NCI-H2107 (cell line): ENCODE results near the gene FAM193B.

Source experiments
- DNase-seq: peaks from one replicate; lab custom pipeline; 2025; lab: John Stamatoyannopoulos, UW

FAM193B gene

GRCh38 chr5:177554474-177555111, at the start of gene FAM193B:
Gene FAM193B (minus strand): TSS chr5:177554563. CDS start chr5:177554458, 105 bp downstream.
- peak; percentile 75 for DNase-seq

- DNase-seq = no peak
Measured at GRCh38 chr5:177604116-177604521, 49.8 kb upstream of the FAM193B start.

- no peak for DNase-seq
Measured at GRCh38 chr5:177603631-177604030, 49.3 kb upstream of the FAM193B start.

- no peak for DNase-seq
Measured at GRCh38 chr5:177602458-177602830, 48.1 kb upstream of the FAM193B start.

GRCh38 chr5:177601577-177602457, 47.5 kb upstream of the FAM193B start:
- DNase-seq = no peak

- DNase-seq = no peak
Measured at GRCh38 chr5:177601126-177601525, 46.8 kb upstream of the FAM193B start.

GRCh38 chr5:177600508-177601018, 46.2 kb upstream of the FAM193B start:
- DNase-seq = no peak

GRCh38 chr5:177599731-177600507, 45.6 kb upstream of the FAM193B start, which contains the start of gene B4GALT7:
Gene B4GALT7 (plus strand): TSS chr5:177600132. CDS start chr5:177600211, 79 bp downstream.
- DNase-seq = peak; percentile 50

GRCh38 chr5:177598477-177598876, 44.1 kb upstream of the FAM193B start:
- DNase-seq = no peak

GRCh38 chr5:177596775-177597238, 42.4 kb upstream of the FAM193B start:
- no peak for DNase-seq

GRCh38 chr5:177595991-177596774, 41.8 kb upstream of the FAM193B start:
- no peak for DNase-seq

GRCh38 chr5:177595026-177595585, 40.7 kb upstream of the FAM193B start:
- DNase-seq = no peak

- no peak for DNase-seq
Measured at GRCh38 chr5:177594071-177594470, 39.7 kb upstream of the FAM193B start.

GRCh38 chr5:177593511-177593910, 39.1 kb upstream of the FAM193B start:
- no peak for DNase-seq

- no peak for DNase-seq
Measured at GRCh38 chr5:177592905-177593304, 38.5 kb upstream of the FAM193B start.

GRCh38 chr5:177592010-177592834, 37.9 kb upstream of the FAM193B start, which contains the start of gene TMED9:
Gene TMED9 (plus strand): TSS chr5:177592203. CDS start chr5:177592215, 12 bp downstream.
- DNase-seq = peak; percentile 47

GRCh38 chr5:177591690-177592009, 37.3 kb upstream of the FAM193B start:
- DNase-seq = no peak

- DNase-seq = no peak
Measured at GRCh38 chr5:177590406-177590805, 36.0 kb upstream of the FAM193B start.

- DNase-seq = no peak
Measured at GRCh38 chr5:177588413-177588909, 34.1 kb upstream of the FAM193B start.

GRCh38 chr5:177578316-177578715, 24.0 kb upstream of the FAM193B start:
- no peak for DNase-seq
